Loucy (cell line): ENCODE results near the gene FER.

ENCODE experiments used
- H2AFZ ChIP-seq: fragments of 200-600 bp; sonication (generic); 2 replicates; pipeline ENCODE4 v1.6.0; 2016; ENCODE audit warnings: antibody characterized with exemption, mild to moderate bottlenecking, low read length, moderate library complexity
- H3F3A ChIP-seq: fragments of 200-600 bp; 2 replicates; pipeline ENCODE4 v1.6.0; 2016; ENCODE audit warnings: antibody characterized with exemption, low read depth, mild to moderate bottlenecking
- H3K27me3 ChIP-seq: fragments of 200-600 bp; sonication (generic); 2 replicates; pipeline ENCODE4 v1.6.1; 2014; ENCODE audit warnings: low read length, mild to moderate bottlenecking; ENCODE audit not compliant: insufficient read depth, poor library complexity, severe bottlenecking
- H3K36me3 ChIP-seq: fragments of 200-600 bp; sonication (generic); 2 replicates; pipeline ENCODE4 v1.6.1; 2016; ENCODE audit warnings: low read length; ENCODE audit not compliant: insufficient read depth
- H3K4me1 ChIP-seq: fragments of 200-600 bp; sonication (generic); 2 replicates; pipeline ENCODE4 v1.5.1; 2014; ENCODE audit warnings: low read length, mild to moderate bottlenecking; ENCODE audit not compliant: insufficient read depth, poor library complexity, severe bottlenecking
- H3K4me2 ChIP-seq: fragments of 200-600 bp; sonication (generic); 2 replicates; pipeline ENCODE4 v1.6.0; 2014; ENCODE audit warnings: antibody characterized with exemption, low read length, low read depth, mild to moderate bottlenecking; ENCODE audit not compliant: poor library complexity, severe bottlenecking
- H3K4me3 ChIP-seq: fragments of 200-600 bp; sonication (generic); 2 replicates; pipeline ENCODE4 v1.5.1; 2014; ENCODE audit warnings: low read length, mild to moderate bottlenecking, mixed read lengths; ENCODE audit not compliant: poor library complexity, severe bottlenecking
- H3K79me2 ChIP-seq: fragments of 200-600 bp; sonication (generic); 2 replicates; pipeline ENCODE4 v1.6.1; 2014; ENCODE audit warnings: low read length; ENCODE audit not compliant: insufficient read depth
- H3K9ac ChIP-seq: fragments of 200-600 bp; sonication (generic); 2 replicates; pipeline ENCODE4 v1.6.0; 2014; ENCODE audit warnings: mild to moderate bottlenecking, low read depth, low read length, moderate library complexity; ENCODE audit not compliant: poor library complexity, severe bottlenecking
- H3K9me2 ChIP-seq: fragments of 200-600 bp; sonication (generic); replicated peaks from 2 replicates; pipeline ENCODE4 v1.6.1; 2016; ENCODE audit warnings: low read depth, low read length, mixed read lengths
- H3K9me3 ChIP-seq: fragments of 200-600 bp; sonication (generic); 2 replicates; pipeline ENCODE4 v1.6.1; 2014; ENCODE audit warnings: mild to moderate bottlenecking, antibody characterized with exemption, low read length, low read depth; ENCODE audit not compliant: insufficient read depth
- H4K20me1 ChIP-seq: fragments of 200-600 bp; sonication (generic); 2 replicates; pipeline ENCODE4 v1.6.0; 2014; ENCODE audit warnings: antibody characterized with exemption, low read length, mild to moderate bottlenecking; ENCODE audit not compliant: insufficient read depth, poor library complexity, severe bottlenecking
- CTCF ChIP-seq: fragments of 200-600 bp; sonication (generic); conservative IDR thresholded peaks from 2 replicates; pipeline ENCODE4 v1.5.1; 2014; ENCODE audit warnings: mild to moderate bottlenecking, antibody characterized with exemption, low read length
- EZH2phosphoT487 ChIP-seq: fragments of 200-600 bp; IDR thresholded peaks from 2 replicates; pipeline ENCODE4 v1.6.1; 2018; ENCODE audit warnings: antibody characterized with exemption, mild to moderate bottlenecking, moderate library complexity, borderline replicate concordance

FER gene

GRCh38 chr5:109143031-109143430 is 395.3 kb downstream of the FER start:
- no peak for TF ChIP-seq CTCF
- no peak for TF ChIP-seq EZH2phosphoT487
- Histone ChIP-seq H3F3A (no peaks in the 10 kb centered on the region), H2AFZ (no peak overlapping the region), H3K9me3 (no peaks in the 10 kb centered on the region), H3K27me3 (no peaks in the 10 kb centered on the region), H3K4me2 (no peak overlapping the region), H3K4me3 (no peak overlapping the region), H3K9me2 (no peaks in the 10 kb centered on the region), H4K20me1 (no peaks in the 10 kb centered on the region), H3K4me1 (peaks cover 13% of the 10 kb centered on the region), H3K9ac (no peak overlapping the region), H3K36me3 (no peaks in the 10 kb centered on the region), H3K79me2 (no peaks in the 10 kb centered on the region)

GRCh38 chr5:109145139-109145538 is 397.4 kb downstream of the FER start:
- TF ChIP-seq CTCF: no peak
- TF ChIP-seq EZH2phosphoT487: no peak
- Histone ChIP-seq H3K4me3 (no peak overlapping the region), H3K9ac (no peak overlapping the region), H3K79me2 (no peaks in the 10 kb centered on the region), H4K20me1 (no peaks in the 10 kb centered on the region), H3K9me2 (no peaks in the 10 kb centered on the region), H3K36me3 (no peaks in the 10 kb centered on the region), H3K4me1 (peaks cover 13% of the 10 kb centered on the region), H2AFZ (no peak overlapping the region), H3K4me2 (no peak overlapping the region), H3K27me3 (no peaks in the 10 kb centered on the region), H3K9me3 (no peaks in the 10 kb centered on the region), H3F3A (no peaks in the 10 kb centered on the region)

- no peaks in the 10 kb centered on the region for H3K9me3 ChIP-seq
- no peaks in the 10 kb centered on the region for H3K27me3 ChIP-seq
- no peak overlapping the region for H3K4me3 ChIP-seq
- H2AFZ ChIP-seq: no peak overlapping the region
- no peaks in the 10 kb centered on the region for H3K36me3 ChIP-seq
- no peaks in the 10 kb centered on the region for H3K79me2 ChIP-seq
- H3K4me2 ChIP-seq: no peak overlapping the region
- no peaks in the 10 kb centered on the region for H3F3A ChIP-seq
- no peak overlapping the region for H3K9ac ChIP-seq
- no peaks in the 10 kb centered on the region for H4K20me1 ChIP-seq
- H3K4me1 ChIP-seq: peaks cover 12% of the 10 kb centered on the region
- H3K9me2 ChIP-seq: no peaks in the 10 kb centered on the region
- TF ChIP-seq CTCF: no peak
- TF ChIP-seq EZH2phosphoT487: no peak
These were observed 398.9 kb downstream of the FER start for GRCh38 chr5:109146591-109146990.
